SH-SY5Y (cell line): Measurements from ENCODE around the gene EIF2S2.

Experiments used
- GATA2 ChIP-seq: IDR thresholded peaks from 2 replicates; pipeline ENCODE4 v1.6.1; 2011; ENCODE audit warnings: mild to moderate bottlenecking, low read depth, low read length
- GATA3 ChIP-seq: IDR thresholded peaks from 2 replicates; pipeline ENCODE4 v1.6.1; 2011; ENCODE audit warnings: low read depth, mild to moderate bottlenecking, low read length, moderate library complexity

The EIF2S2 gene

DNA sequence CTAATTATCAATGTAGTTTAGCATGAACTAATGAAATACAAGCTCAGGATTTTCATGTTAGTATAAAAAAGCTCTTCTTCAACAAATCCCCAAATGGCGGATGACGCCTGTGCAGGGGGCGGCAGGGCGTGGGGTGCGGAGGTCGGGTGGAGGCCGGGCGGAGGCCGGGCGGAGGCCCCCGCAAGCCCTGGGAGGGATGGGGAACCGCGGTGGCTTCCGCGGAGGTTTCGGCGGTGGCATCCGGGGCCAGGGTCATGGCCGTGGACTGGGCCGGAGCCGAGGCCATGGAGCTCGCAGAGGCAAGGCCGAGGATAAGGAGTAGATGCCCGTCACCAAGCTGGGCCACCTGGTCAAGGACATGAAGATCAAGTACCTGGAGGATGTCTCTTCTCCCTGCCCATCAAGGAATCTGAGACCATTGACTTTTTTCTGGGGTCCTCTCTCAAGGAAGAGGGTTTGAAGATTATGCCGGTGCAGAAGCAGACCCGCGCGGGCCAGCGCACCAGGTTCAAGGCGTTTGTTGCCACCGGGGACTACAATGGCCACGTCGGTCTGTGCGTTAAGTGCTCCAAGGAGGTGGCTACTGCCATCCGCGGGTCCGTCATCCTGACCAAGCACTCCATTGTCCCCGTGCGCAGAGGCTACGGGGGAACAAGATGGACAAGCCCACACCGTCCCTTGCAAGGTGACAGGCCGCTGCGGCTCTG lies 10.4 kb upstream of the EIF2S2 start:
- TF ChIP-seq GATA2 (no peak), GATA3 (no peak)

DNA sequence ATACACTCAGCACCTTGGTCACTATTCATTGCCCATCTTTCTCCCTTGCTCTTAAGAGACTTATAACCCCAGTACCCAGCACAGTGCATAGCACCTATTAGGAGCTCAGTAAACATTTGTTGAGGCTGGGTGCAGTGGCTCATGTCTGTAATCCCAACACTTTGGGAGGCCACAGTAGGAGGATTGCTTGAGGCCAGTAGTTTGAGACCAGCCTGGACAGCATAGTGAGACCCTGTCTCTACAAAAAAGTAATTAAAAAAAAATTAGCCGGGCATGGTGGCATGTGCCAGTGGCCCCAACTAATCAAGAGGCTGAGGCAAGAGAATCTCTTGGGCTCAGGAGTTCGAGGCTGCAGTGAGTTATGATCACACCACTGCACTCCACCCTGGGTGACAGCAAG lies 8.2 kb upstream of the EIF2S2 start:
- TF ChIP-seq GATA2 (no peak), GATA3 (no peak)

DNA sequence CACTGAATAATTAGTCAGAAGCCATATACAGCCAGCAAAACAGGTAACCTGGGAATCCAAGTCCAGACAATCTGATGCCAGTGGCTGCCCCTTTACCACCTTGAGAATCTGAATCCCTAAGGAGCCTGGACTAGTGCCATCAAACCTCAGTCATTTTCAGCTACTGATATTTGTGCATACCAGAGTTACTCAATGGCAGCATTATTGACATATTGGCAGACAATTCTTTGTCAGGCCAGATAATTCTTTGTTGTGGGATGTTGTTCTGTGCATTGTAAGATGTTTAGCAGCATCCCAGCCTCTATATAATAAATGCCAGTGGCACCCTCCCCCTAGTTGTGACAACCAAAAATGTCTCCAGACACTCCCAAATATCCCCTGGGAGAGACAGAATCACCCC lies 3.2 kb upstream of the EIF2S2 start:
- TF ChIP-seq GATA3 (no peak), GATA2 (no peak)

DNA sequence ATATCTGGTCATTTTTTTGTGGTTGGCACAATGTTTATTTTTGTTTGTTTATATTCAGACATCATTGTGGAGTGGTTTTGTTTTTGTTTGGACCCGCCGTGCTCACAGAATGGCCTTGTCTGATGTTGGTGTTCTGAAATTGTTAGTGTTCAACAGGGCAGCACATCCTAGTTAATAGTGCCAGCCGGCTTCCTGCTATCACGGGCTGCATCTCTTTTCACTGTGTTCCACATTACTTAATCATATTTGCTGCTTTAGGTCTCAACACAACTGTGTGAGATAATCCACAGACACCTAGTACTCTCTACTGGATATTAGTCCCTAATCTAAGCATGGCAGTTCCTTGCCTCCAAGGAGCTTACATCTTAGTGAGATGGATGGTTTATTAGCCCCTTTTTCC lies 2.8 kb upstream of the EIF2S2 start:
- TF ChIP-seq GATA3, result no peak
- peak; percentile 69 for TF ChIP-seq GATA2

DNA sequence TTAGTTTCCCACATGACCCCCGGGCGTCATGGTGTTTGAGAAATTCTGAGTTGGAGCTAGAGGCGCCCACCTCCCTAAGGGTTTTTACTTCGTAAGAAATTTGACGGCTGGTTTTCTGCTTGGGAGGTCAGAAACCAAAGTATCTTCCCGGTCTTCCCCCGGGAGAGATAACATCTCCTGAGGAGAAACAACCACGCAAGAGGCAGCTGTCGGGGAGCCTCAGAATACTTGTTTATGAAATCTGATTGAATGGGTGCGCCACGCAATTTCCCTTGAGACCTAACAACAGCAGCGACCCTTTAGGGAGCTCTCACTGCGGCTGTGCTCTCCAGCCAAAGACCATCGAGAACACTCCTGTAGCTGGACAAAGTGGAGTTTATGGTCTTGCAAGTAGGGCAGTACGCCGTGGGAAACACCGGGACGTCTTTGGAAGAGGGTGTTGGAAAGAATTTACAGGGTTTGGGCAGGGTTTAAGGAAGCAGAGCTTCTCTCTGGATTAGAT lies 608 bp upstream of the EIF2S2 start:
- TF ChIP-seq GATA2 (peak; percentile 58; the same call in 1 of the 2 replicates), GATA3 (no peak)

DNA sequence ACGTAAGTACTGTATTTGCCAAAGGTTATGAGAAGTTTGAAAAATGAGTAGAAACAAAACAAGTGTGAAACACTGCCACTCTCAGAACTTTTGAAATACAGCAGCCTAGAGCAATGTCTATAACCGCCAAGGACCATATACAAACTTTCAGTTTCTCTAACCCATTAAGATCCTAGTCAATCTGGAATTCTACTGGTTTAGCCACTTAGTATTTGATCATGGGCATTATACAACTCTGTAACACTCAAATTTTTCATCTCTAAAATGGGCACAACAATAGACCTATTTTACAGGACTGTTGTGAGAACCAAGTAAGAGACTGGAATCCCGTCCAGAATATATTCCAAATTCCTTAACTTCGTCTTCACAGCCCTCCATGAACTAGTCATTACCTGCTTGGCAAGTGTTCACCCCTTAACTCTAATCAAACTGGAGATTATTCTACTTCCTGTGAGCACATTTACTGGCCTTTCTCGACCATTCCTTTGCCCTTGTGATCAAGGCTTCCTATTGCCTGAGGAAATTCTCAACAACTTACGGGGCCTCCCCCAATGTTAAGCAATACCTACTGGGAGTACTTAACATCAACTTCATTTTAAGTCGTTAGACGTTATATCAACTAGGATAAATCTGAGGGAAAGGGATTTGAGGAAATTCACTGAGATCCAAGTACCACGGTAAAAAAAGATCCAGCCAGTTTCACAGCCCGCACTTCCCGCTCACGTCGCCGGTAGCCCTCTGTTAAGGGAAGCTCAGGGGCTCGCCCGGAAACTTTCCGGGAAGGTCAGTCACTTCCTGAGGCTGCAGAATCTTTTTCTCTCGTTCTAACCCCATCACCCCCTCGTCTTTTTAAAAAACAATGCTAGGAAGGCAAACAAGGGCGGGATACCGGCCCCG lies 1.1 kb downstream of the EIF2S2 start:
- TF ChIP-seq GATA3 (no peak), GATA2 (no peak)

DNA sequence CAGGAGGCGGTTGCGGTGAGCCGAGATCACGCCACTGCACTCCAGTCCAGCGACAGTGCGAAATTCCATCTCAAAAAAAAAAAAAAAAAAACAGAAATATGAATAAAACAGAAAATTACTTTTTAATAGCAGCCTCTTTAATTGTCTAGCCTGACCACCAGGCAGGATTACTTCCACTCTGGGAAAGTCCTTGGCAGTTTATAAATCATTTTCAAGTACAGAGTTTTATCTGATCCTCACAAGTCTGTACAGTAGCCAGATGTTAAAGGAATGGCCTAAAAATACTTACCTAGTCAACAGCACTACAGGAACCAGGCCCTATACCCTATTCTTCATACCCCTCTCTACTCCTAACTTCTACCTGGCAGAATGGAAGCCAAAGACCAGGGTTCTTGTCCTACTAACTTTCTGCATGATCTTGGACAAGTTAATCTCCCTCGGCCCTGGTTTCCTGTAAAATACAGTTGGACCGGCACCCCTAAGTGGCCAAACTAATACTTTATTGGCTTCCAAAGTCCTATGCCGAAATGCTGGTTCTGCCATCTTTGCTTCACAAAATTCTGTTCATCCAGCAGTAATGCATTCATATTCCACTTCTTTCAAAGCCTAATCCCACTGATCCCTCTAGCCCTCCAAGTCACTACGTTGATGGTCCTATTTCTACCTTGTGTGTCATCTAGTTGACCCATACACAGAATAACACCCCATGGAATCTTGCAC lies 1.9 kb downstream of the EIF2S2 start:
- TF ChIP-seq GATA3, result no peak
- no peak for TF ChIP-seq GATA2

DNA sequence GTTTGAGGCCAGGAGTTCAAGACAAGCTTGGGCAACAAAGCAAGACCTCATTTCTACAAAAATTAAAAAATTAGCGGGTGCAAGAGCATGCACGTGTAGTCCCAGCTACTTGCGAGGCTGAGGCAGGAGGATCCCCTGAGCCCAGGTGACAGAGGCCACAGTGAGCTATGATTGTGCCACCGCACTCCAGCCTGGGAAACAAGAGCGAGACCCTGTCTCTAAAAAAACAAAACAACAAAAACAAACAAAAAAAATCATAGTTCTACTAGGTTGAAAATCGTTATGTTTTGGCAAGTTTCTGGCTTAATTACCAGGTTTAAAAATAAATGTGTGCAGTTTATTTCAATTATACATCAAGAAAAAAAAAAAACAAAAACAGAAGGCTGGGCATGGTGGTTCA lies 2.6 kb downstream of the EIF2S2 start:
- TF ChIP-seq GATA3 (no peak), GATA2 (no peak)

DNA sequence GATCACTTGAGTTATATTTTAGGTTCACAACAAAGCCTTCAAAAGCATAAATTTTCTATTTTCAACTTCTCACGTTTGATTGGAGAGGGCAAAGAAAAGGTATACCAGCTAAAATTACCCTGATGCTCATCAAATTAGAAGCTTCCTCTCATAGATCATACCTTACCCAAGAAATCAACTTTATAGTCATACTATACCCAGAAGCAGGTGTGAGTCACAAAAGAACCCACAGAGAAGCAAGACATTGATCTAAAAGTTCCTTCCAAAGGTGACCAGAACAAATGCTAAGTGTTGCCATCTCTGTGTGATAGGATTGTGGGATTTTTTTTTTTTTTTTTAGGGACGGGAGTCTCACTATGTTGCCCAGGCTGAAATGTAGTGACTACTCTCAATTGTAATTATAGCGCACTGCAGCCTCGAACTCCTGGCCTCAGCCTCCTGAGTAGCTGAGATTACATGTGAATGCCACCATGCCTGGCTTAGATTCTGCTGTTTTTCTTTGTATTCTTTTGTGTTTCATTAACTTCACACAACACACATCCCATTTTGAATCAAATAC lies 3.3 kb downstream of the EIF2S2 start:
- TF ChIP-seq GATA3 (no peak), GATA2 (no peak)

DNA sequence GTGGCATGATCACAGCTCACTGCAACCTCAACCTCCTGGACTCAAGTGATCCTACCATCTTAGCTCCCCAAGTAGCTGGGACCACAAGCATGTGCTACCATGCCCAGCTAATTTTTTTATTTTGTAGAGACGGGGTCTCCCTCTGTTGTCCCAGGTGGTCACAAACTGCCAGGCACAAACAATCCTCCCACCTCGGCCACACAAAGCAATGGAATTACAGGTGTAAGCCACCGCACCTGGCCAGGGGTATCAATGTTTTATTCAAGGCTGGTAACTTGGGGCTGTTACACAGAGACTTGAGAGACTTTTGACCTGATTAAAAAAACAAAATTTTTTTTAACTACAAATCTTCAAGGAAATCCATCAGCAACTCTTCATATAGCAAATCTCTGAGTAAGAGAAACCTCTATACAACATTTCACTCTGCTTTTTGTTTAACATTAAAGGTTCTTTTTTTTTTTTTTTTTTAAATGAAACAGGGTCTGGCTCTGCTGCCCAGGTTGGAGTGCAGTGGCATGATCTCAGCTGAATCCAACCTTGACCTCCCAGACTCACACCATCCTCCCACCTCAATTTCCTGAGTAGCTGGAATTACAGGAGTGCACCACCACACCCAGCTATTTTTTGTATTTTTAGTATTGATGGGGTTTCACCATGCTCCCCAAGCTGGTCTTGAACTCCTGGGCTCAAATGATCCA lies 5.9 kb downstream of the EIF2S2 start:
- TF ChIP-seq GATA2 (no peak), GATA3 (no peak)

DNA sequence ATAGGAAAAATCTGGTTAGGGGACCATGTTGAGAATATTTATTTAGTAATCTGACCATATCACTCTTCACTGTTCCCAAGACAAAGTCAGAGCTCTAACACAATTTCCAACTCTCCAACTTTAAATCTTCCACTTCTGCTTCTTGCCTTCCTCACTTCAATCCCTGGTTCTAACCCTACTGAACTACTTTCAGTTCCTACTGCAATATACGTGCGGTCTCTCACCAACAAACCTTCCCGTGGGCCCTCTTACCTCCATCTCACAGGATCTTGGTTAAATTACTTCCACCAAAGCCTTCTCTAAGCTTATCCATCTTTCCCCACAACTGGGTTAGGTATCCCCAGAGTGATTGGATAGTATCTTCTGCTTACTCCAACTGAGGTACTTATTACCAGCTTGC lies 8.0 kb downstream of the EIF2S2 start:
- TF ChIP-seq GATA2 (no peak), GATA3 (no peak)

DNA sequence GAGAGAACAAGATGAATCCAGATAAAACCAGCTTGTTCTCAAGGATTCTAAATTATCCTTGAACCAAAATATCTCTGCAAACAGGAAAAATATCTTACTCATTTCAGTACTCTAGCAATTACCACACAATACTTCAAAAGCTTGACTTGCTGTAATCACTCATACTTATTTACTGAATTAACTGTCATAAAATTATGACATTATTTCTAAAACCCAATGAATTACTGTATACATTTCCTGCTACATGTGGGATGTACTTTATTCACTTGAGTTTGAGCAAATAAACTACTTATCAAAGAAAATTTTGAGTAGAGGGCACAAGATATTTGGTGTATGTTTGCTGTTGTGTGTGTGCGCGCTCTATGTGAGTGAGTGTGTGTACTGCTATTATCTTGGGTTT lies 9.7 kb downstream of the EIF2S2 start:
- TF ChIP-seq GATA2 (no peak), GATA3 (no peak)

DNA sequence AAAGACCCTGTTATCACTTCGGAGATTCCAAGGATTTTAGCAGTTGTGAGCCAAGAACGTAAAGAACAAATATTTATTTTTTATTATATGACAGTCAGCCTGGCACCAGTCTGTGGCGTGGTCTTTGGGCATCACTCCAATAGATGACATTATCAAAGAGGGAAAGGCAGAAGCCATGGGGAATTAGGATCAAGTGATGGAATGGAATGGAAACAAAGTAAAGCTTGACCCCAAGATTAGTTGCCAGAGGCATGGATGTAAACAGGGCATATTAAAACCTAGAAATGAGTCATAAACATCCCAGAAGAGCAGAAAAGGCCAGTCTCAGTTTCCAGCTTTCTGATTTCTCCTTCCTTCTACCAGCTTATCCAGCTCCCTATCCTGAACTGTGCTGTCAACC lies 11.5 kb downstream of the EIF2S2 start:
- TF ChIP-seq GATA3 (no peak), GATA2 (no peak)

DNA sequence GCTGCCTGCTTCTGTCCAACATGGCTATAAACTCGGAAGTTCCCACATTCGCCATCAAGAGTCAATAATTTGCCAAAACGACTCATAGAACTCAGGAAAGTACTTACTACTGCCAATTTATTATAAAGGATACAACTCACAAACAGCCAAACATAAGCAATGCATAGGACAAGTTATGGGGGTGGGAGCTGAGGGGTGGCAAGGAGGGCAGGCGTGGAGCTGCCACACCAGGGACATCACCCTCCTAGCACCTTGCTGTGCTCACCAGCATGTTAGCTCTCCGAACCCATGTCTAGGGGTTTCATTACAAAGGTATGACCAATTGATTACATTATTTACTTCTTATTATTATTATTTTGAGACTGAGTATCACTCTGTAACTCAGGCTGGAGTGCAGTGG lies 12.4 kb downstream of the EIF2S2 start:
- TF ChIP-seq GATA3 (no peak), GATA2 (no peak)
